Suprapubic skin (tissue), 4 donors: Measurements from ENCODE around the gene SFI1.

ENCODE experiments used
- EP300 ChIP-seq: sonication (generic); formaldehyde crosslinking; IDR thresholded peaks from one replicate; pipeline ENCODE4 v1.6.1; 2017; ENCODE audit warnings: antibody characterized with exemption
- POLR2A ChIP-seq, 2 donors: fragments of 450-650 bp; IDR thresholded peaks; one replicate each; pipeline ENCODE4 v1.6.1; 2017; ENCODE audit warnings: antibody characterized with exemption in 2 of 2, mild to moderate bottlenecking in 2 of 2, moderate library complexity in 2 of 2
- POLR2AphosphoS5 ChIP-seq, 3 donors: sonication (generic); formaldehyde crosslinking; IDR thresholded peaks; one replicate each; pipeline ENCODE4 v1.6.1; 2017; ENCODE audit warnings: antibody characterized with exemption in 3 of 3
- TF ChIP-seq, protein P1 (sequence below), 2 donors: fragments of 200-600 bp in 1 of 2; fragments of 450-650 bp in 1 of 2; sonication (generic) in 1 of 2; IDR thresholded peaks; one replicate each; pipeline ENCODE4 v1.5.1; 2016 to 2019; ENCODE audit warnings: antibody characterized with exemption in 2 of 2, mild to moderate bottlenecking in 1 of 2, moderate library complexity in 1 of 2

DNA sequence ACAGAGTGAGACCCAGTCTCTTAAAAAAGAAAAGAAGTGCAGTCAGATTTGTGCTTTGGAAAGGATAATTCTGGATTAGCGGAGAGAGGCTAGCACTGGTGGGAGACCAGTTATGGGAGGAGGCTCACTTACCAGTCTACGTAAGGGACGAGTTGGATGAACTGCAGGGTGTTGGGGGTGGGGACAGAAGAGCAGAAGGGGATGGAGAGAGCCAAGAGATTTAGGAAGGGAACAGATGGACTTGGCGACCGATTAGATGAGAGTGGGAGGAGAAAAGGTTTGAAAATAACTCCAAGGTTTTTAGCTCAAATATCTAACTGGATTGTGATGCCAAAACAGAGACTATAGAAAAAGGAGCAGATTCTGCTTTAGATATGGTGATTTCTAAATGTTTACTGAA, 81.4 kb downstream of the SFI1 start:
- TF ChIP-seq POLR2A (IDR thresholded peaks at IDR 0.05), result no peak
- TF ChIP-seq, protein P1, sequence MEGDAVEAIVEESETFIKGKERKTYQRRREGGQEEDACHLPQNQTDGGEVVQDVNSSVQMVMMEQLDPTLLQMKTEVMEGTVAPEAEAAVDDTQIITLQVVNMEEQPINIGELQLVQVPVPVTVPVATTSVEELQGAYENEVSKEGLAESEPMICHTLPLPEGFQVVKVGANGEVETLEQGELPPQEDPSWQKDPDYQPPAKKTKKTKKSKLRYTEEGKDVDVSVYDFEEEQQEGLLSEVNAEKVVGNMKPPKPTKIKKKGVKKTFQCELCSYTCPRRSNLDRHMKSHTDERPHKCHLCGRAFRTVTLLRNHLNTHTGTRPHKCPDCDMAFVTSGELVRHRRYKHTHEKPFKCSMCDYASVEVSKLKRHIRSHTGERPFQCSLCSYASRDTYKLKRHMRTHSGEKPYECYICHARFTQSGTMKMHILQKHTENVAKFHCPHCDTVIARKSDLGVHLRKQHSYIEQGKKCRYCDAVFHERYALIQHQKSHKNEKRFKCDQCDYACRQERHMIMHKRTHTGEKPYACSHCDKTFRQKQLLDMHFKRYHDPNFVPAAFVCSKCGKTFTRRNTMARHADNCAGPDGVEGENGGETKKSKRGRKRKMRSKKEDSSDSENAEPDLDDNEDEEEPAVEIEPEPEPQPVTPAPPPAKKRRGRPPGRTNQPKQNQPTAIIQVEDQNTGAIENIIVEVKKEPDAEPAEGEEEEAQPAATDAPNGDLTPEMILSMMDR (IDR thresholded peaks at IDR 0.05), result no peak
- no peak for TF ChIP-seq POLR2AphosphoS5 (IDR thresholded peaks at IDR 0.05)
- TF ChIP-seq EP300, result no peak
